ENCODE results near the gene TAS2R38. TPM values are rescaled to one million over a fixed set of nuclear protein-coding genes. Genes with fewer than 3 reads are reported as not detected.

TAS2R38 gene
- total RNA-seq, 1 donor from 2014 or later = not detected

Other genes starting within 250 kb of the TAS2R38 start
- gene SSBP1, start 235.4 kb downstream of the TAS2R38 start, total RNA-seq = 65.2 TPM
- gene TAS2R3, start 209.7 kb downstream of the TAS2R38 start, total RNA-seq = 5.7 TPM
- 3.4 TPM for gene TAS2R4, start 197.1 kb downstream of the TAS2R38 start, total RNA-seq
- gene TAS2R5, start 183.6 kb downstream of the TAS2R38 start, total RNA-seq = 1.5 TPM
- not detected for gene PRSS37, start 132.3 kb downstream of the TAS2R38 start, total RNA-seq
- not detected for gene OR9A4, start 57.4 kb downstream of the TAS2R38 start, total RNA-seq
- not detected for gene CLEC5A, start 26.8 kb downstream of the TAS2R38 start, total RNA-seq
- gene MGAM, start 22.1 kb upstream of the TAS2R38 start, total RNA-seq = 0.25 TPM
- under 0.01 TPM for gene MGAM2, start 137.9 kb upstream of the TAS2R38 start, total RNA-seq

Measured in temporal lobe (tissue), 1 donor.